Measurements from ENCODE around the gene SLC30A2.

Gene SLC30A2

DNA sequence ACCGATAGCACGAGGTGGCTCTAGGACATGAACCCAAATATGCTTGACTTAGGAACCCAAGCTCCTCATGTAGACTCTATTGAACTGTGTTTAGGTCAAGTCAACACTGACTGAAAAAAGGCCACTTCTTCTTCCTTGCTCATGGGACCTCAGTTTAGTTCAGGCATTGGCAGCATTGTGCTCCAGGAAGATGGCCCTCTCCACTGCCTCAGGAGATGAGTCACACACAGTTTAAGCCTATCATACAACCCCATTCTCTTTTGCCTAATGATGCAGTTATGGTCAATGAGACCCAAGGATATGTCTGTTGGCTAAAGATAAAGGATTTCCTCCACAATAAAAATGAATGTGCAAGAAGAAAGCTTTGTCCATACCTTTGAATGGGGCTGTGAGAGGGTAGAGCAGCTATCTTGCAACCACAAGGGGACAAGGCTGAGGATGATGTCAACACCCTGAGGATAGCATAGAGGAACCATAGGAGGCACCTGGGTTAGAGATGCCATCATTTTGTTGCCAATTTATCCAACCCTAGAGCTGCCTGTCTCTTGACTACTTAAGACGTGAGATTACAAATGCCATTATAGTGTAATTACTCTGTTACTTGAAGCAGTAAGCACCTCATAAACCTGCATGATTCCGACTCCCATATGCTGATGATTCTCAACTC is 24.5 kb upstream of the SLC30A2 start:
- DNase-seq (ENCODE audit: low read depth, low spot score) = no peak

DNA sequence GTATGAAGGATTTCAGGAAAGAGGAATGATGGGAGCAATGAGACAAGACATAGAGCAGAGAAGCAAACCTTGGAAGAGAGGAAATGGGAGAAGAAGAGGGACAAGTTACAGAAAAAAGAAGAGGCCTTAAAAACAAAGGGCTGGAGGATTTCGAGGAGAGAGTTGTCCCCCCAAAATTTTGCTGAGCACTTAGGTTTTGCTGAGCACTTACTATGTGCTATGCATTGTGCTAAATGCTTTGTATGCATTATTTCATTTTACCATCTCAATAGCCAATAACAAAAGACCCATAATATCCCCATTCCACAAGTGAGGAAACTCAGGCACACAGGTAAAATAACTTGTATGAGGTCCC is 24.0 kb upstream of the SLC30A2 start:
- DNase-seq (ENCODE audit: low read depth, low spot score) = no peak

DNA sequence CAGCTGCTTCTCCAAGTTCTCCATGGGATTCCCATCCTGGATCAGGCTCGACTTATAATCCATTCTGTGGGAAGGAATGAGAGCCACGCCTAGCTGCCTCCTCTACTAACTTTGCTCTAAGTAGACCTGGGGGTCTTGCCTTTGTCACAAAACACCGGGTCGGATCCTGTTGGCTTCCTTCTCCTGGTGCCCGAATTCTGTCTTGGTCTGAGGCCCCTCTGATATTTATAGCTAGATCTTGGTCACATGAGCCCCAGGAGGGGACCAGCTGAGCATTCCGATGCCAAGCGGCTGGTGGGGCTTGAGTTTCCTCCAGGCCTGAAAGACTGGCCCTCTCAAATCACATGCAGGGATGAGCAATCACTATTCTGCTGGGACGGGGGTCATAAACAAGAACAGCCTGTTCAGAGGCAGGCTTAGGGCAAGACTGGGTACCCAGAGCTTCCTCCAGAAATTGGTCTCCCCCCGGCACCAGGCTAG is 21.6 kb upstream of the SLC30A2 start, which contains the start of gene TRIM63:
Gene TRIM63 (minus strand): TSS at position 199 of the 480 bp plus-strand sequence. CDS start 136 bp downstream, at position 63.
- no peak for DNase-seq (ENCODE audit: low read depth, low spot score)

GRCh38 chr1:26066857-26067256 is 20.9 kb upstream of the SLC30A2 start:
- no peak for DNase-seq (ENCODE audit: low read depth, low spot score)

DNA sequence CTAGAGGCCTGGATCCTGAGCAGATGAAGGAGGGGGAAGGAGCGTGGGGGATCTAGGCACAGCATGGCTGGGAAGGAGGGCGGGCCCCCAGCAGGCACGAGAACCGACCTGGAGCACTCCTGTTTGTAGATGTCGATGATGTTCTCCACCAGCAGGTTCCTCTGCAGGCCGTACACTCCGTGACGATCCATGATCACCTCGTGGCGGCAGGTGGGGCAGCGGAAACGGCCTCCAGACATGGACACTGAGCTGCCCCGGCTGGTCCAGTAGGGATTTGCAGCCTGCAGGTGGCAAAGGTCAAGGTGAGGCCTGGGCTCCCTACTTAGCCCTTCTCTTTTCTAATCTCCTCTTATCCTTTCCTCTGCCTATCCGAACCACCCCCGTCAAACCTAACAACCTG is 20.2 kb upstream of the SLC30A2 start:
- DNase-seq (ENCODE audit: low read depth, low spot score) = no peak

GRCh38 chr1:26064553-26064952 is 18.6 kb upstream of the SLC30A2 start:
- no peak for DNase-seq (ENCODE audit: low read depth, low spot score)

DNA sequence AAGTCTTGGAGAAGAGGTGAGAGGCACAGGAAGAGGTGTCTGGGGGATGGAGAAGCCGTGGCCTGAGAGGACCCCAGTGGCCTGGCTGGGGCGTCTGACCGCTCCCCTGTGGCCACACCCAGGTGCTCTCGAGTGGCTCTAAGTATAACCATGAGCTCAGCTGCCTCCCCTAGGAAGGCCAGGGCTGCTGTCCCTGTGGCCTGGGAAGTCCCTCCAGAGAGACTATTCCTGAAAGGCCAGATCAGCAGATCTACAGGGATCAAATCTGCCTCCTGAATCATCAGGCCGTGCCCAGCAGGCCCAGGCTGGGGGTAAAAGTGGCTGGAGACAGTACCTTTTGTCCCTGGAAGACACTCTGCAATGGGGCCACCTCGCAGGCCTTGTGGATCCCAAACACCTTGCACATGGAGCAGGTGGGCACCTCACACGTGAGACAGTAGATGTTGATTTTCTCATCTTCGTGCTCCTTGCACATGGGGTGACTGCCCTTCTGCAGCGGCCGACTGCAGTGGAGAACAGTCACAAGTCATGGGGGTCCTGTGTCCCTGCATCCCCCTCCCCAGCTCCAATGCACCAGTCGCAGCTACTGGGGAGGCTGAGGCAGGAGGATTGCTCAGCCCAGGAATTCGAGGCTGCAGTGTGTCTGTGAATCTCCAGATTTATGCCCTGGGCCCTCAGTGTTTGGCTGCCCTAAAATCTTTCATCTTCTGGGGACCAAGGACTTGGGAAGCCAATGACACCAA is 15.1 kb upstream of the SLC30A2 start:
- DNase-seq (ENCODE audit: low read depth, low spot score) = no peak

DNA sequence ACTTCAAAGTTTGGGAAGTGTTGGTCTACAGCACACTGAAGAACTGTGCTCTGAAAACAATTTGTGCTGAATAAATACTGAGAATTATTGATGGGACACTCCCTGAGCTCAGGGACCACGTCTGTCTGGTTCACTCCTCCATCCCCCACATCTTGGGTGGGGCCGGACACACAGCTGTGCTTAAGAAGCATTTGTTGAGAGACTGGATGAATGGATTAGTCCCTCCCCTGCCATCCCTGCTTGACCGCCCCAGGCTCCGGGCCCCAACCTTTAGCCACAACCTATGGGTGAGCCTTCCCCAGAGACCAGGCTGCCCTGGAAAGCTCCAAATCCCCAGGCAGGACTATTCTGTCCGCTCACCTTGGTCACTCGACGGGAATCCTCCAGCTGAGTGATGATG is 14.0 kb upstream of the SLC30A2 start:
- DNase-seq (ENCODE audit: low read depth, low spot score) = no peak

DNA sequence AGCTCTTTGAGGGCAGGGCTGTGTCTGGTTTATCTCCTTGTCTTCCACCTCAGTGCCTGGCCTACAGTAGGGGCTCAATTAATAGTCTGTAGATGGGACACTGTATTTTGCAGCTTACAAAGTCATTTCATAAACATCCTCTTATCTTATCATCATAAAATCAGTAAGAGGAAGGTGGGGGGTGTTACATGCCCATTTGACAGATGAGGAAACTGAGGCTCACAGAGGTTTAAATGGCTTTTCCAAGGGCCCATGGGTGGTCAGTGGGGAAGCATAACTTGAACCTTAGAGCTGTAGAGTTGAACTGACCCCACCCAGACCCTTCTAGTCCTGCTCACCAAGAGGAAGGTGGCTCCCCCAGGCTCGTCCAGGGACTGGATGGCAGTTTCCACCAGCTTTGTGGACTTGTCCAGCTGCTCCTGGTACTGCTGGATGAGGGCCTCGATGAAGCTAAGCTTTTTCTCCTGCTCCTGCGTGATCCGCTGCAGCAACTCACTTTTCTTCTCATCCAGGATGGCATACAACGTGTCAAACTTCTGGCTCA is 12.2 kb upstream of the SLC30A2 start:
- no peak for DNase-seq (ENCODE audit: low read depth, low spot score)

GRCh38 chr1:26057189-26057588 is 11.3 kb upstream of the SLC30A2 start:
- no peak for DNase-seq (ENCODE audit: low read depth, low spot score)

DNA sequence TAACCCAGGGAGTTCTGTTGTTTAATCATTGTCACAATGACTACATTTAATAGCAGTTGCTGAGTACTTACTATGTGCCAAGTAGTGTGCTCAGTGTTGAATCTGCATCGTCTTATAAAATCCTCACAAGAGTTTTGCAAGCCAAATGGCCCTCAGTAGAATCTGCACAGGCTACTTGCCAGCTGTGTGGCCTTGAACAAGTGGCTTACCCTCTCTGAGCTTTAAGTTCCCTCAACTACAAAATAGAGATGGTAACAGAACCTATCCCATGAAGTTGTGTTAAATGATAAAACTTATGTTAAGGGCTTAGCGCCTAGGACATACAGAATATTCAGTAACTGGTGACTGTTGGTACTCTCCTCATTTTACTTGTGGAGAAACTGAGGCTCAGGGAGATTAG is 9.1 kb upstream of the SLC30A2 start:
- DNase-seq (ENCODE audit: low read depth, low spot score) = no peak

- DNase-seq (ENCODE audit: low read depth, low spot score) = no peak
These were observed 8.0 kb upstream of the SLC30A2 start for GRCh38 chr1:26053718-26054560.

GRCh38 chr1:26050248-26050640 is 4.3 kb upstream of the SLC30A2 start:
- DNase-seq (ENCODE audit: low read depth, low spot score) = no peak

DNA sequence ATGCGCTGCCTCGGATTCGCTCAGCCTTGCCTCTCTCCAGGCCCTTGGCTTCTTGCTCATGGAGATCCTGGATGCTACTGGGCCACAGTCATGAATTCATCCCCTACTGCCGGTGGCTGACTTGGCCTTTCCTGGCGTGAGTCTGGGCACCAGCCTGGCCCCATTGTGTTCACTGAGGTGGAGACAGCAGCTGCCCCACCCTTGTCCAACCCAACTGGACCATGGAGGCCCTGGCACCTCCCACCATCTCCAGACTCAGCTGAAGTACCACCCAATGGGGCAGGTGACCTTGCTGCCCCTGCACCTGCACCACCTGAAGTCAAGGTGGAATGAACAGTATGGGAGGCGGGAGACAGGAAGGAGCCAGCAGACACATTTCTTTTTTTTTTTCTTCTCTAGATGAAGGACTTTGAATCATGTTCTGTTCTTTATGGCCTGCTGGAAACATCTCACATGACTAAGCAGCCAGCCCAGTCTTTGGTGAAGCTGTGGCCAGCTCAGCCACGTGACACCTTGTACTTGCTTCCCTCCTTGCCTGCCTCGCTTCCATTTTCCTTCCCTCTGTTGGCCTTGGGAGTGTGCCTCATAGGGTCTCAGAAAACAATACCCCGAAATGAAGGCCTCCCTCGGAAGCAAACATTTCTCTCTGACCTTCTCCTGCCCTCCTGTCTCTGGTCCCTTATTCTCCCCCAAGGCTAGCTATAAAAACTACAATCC is 3.8 kb upstream of the SLC30A2 start:
- DNase-seq (ENCODE audit: low read depth, low spot score) = no peak

DNA sequence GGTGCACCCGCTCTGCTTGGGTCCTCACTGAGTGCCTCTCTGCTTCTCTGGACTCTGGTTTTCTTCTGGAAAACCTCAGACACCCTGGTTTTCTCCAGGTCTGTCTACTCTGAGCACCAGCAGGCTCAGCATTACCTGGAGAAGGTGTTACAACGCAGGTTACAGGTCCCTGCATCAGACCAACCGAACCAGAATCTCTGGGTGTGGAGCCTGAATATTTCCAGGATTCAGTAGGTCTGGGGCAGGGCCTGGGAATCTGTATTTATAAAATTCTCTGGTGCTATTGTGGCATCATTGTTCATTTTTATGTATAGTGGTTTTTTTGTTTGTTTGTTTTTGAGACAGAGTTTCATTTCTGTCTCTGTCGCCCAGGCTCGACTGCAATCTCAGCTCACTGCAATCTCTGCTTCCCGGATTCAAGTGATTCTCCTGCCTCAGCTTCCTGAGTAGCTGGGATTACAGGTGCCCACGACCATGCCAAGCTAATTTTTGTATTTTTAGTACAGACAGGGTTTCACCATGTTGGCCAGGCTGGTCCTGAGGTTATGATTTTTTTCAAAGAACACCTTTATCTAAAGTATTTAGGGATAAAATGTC is 1.5 kb upstream of the SLC30A2 start:
- no peak for DNase-seq (ENCODE audit: low read depth, low spot score)

DNA sequence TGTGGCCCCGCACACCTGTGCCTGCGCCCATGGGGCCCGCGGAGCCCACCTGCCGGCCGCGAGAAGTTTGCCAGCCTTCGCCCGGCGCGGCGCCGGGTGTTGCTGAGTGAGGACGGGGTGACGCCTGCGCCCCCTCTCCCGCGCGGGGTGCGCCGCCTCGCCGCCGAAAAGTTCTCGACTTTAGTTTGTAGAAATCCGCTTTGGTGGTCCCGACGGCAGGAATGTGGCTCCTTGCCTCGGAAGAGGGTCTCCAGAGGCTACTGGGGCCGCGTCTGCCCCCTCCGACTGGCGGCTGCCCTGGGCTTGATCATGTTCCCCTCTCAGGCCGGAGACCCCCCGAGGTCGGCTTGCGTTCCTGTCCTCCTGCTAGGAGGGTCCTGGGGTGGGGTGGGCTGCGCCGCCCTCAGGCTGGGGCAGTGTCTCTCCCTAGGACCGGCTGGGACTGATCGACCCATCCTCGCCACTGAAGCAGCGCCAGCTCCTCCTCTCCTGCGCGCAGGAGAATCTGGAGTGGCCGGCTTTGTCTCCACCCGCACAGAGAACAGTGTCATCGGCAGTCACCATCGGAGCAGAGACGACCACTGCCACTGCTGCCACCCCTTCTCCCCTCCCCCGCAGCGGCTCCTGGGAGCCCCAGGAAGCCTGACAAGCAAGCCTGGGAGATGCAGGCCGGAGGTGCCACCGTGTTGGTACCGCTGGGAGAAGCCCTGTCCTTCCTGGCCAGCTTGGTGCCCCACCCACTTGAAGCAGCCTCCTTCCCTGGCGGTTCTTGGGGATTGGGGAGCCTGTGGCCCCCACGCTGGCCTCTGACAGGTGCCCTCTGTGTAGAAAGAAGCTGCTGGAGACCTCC is 553 bp upstream of the SLC30A2 start:
- no peak for DNase-seq (ENCODE audit: low read depth, low spot score)

GRCh38 chr1:26044971-26045721 is 772 bp downstream of the SLC30A2 start:
- DNase-seq (ENCODE audit: low read depth, low spot score) = no peak

GRCh38 chr1:26044414-26044813 is 1.5 kb downstream of the SLC30A2 start:
- no peak for DNase-seq (ENCODE audit: low read depth, low spot score)

DNA sequence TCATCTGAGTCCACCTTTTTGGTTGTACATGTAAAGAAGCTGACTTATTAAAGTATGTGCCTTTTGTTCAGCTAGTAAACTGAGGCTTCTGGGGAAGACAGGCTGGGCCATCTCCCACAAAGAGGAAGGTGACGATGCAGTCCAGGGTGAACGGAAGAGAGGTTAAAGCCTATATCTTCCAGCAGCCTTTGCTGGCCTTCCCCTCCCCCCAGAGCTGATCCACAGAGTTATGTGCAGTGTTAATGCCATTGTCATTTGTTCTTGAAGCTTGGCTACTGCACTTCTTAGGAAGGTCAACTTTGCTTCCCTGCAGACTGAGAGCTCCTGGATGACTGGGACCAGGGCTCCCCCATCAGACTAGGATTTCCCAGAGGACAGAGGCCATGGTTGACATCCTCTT is 2.2 kb downstream of the SLC30A2 start:
- no peak for DNase-seq (ENCODE audit: low read depth, low spot score)

Measured in astrocyte of the hippocampus (primary cell).